Measurements from ENCODE around the gene TOX3. TPM values are rescaled to one million over a fixed set of nuclear protein-coding genes. Genes with fewer than 3 reads are reported as not detected.

TOX3 gene
- total and polyA plus RNA-seq, 2 of the 8 experiments (the other 6 are each of a cell fraction or from before 2014, with no cell fraction given): 16.7 to 31.2 TPM

DNA sequence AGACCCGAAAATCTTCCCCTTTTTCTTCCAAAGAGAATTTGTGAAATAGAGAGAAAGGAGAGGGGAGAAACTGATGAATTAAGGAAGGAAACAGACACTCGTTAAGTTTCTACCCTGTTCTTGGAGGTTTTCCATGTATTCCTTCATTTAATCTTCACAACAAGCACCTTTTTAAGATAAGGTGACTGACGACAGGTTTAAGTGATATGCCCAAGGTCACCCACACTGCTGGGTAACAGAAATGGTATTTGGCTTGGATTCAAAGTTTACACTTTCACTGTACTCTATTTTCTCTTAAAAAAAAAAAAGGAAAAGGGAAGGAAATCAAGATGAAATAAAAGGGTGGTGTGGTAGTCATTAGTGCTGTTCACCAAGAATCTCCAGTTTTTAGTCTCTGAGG lies 33.5 kb upstream of the TOX3 start:
- no peak for FAIRE-seq
- POLR2A ChIA-PET (ENCODE audit: partially characterized antibody): no interaction called here
- H3K27me3 ChIP-seq (replicated peaks in 1 of 4; ENCODE audit: control insufficient read depth in 3 of 4, extremely low read depth in 1 of 4, insufficient read depth in 3 of 4, low read length in 3 of 4): no peaks in the 10 kb centered on the region

More for the DNA sequence above, 33.5 kb upstream of the TOX3 start:
- Histone ChIP-seq H4K8ac (ENCODE audit: extremely low read depth, insufficient read depth, low read length) (no peak overlapping the region), H4K5ac (ENCODE audit: insufficient read length, low read depth, low read length) (no peak overlapping the region), H2AK5ac (ENCODE audit: low read depth, low read length) (no peak overlapping the region), H3K9me3 (ENCODE audit: insufficient read depth in 2 of 2, low read depth in 1 of 2, low read length in 1 of 2) (no peaks in the 10 kb centered on the region), H3K56ac (replicated peaks; ENCODE audit: insufficient read length, low read depth, low read length) (no peak overlapping the region), H2BK15ac (ENCODE audit: low read length) (no peak overlapping the region), H2BK20ac (ENCODE audit: low read length) (no peak overlapping the region), H2BK5ac (ENCODE audit: low read depth, low read length) (no peak overlapping the region), H3K4me1 (replicated peaks in 1 of 4; ENCODE audit: control insufficient read depth in 3 of 4, insufficient read depth in 4 of 4, low read length in 3 of 4) (no peaks in the 10 kb centered on the region), H4K91ac (replicated peaks; ENCODE audit: insufficient read length, low read length) (no peak overlapping the region), H3K9ac (replicated peaks in 1 of 4; ENCODE audit: extremely low read depth in 1 of 4, low read depth in 3 of 4, low read length in 3 of 4) (no peak overlapping the region), H3K4me2 (ENCODE audit: insufficient read depth in 1 of 2, low read depth in 2 of 2, low read length in 2 of 2) (no peak overlapping the region), H2AFZ (ENCODE audit: low read length) (no peak overlapping the region), H3K18ac (ENCODE audit: extremely low read depth, low read length) (no peak overlapping the region), H3K14ac (ENCODE audit: insufficient read length) (no peak overlapping the region), H2BK12ac (ENCODE audit: low read depth, low read length) (no peak overlapping the region), H3K4me3 (ENCODE audit: extremely low read depth in 1 of 4, insufficient read depth in 2 of 4, low read depth in 3 of 4, low read length in 4 of 4) (no peak overlapping the region), H3K79me1 (ENCODE audit: low read depth, low read length) (no peaks in the 10 kb centered on the region), H3K79me2 (ENCODE audit: control insufficient read depth in 1 of 2, insufficient read depth in 2 of 2, low read length in 2 of 2) (no peaks in the 10 kb centered on the region), H2BK120ac (replicated peaks; ENCODE audit: low read depth, low read length) (no peak overlapping the region), H3K27ac (ENCODE audit: low read depth, low read length) (no peak overlapping the region), H3K23ac (ENCODE audit: insufficient read length) (no peak overlapping the region), H3K4ac (replicated peaks; ENCODE audit: insufficient read length, low read depth, low read length) (no peak overlapping the region), H3K36me3 (ENCODE audit: control insufficient read depth in 2 of 4, insufficient read depth in 4 of 4, low read length in 3 of 4) (no peaks in the 10 kb centered on the region), H4K20me1 (replicated peaks in 1 of 2; ENCODE audit: control insufficient read depth in 1 of 2, insufficient read depth in 2 of 2, low read length in 2 of 2) (no peaks in the 10 kb centered on the region), H3K23me2 (ENCODE audit: low read depth, low read length) (no peaks in the 10 kb centered on the region)
- 90% methylated on average over 3 of the region's 3 CpGs; no CpG with 5 or more reads in 1 of the 2 experiments for WGBS, 2 experiments (ENCODE audit: extremely low coverage in 1 of 2, insufficient coverage in 1 of 2, insufficient read length in 1 of 2, insufficient replicate concordance in 2 of 2, low coverage in 1 of 2, low lambda C conversion rate in 2 of 2, missing lambda C conversion rate in 1 of 2)
- CTCF ChIA-PET (ENCODE audit: partially characterized antibody): interaction anchor here (1.5 kb wide), 1 partner anchor 389 kb away, joined by 4 read pairs; no protein-coding TSS in a partner anchor
- no peak for DNase-seq (ENCODE audit: low read depth in 1 of 2, low spot score in 2 of 2)
- no peak for TF ChIP-seq PHF8 (conservative IDR thresholded peaks at IDR 0.05; ENCODE audit: low read depth, low read length)
- no peak for TF ChIP-seq CBX8 (IDR thresholded peaks at IDR 0.05; ENCODE audit: borderline replicate concordance, low read depth, low read length)
- TF ChIP-seq EGR1 (IDR thresholded peaks at IDR 0.05; ENCODE audit: borderline replicate concordance, low read depth, low read length): no peak
- TF ChIP-seq, protein P1, sequence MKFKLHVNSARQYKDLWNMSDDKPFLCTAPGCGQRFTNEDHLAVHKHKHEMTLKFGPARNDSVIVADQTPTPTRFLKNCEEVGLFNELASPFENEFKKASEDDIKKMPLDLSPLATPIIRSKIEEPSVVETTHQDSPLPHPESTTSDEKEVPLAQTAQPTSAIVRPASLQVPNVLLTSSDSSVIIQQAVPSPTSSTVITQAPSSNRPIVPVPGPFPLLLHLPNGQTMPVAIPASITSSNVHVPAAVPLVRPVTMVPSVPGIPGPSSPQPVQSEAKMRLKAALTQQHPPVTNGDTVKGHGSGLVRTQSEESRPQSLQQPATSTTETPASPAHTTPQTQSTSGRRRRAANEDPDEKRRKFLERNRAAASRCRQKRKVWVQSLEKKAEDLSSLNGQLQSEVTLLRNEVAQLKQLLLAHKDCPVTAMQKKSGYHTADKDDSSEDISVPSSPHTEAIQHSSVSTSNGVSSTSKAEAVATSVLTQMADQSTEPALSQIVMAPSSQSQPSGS (IDR thresholded peaks at IDR 0.05; ENCODE audit: low read length): no peak
- no peak for TF ChIP-seq SUZ12 (IDR thresholded peaks at IDR 0.05; ENCODE audit: low read length)
- no peak for TF ChIP-seq EZH2 (IDR thresholded peaks at IDR 0.05; ENCODE audit: low read depth, low read length, severe bottlenecking)
- TF ChIP-seq ZNF274 (IDR thresholded peaks at IDR 0.05; ENCODE audit: borderline replicate concordance, extremely low read depth, low read length): no peak
- TF ChIP-seq SIRT6 (IDR thresholded peaks at IDR 0.05; ENCODE audit: low read length): no peak
- TF ChIP-seq GABPA (IDR thresholded peaks at IDR 0.05; ENCODE audit: borderline replicate concordance, insufficient read depth, low read length): no peak
- no peak for TF ChIP-seq TAF7 (optimal IDR thresholded peaks at IDR 0.05; ENCODE audit: borderline replicate concordance, low read depth, low read length)
- no peak for TF ChIP-seq POLR2A (IDR thresholded peaks at IDR 0.05; ENCODE audit: control extremely low read depth in 1 of 2, low read depth in 2 of 2, low read length in 2 of 2)
- no peak for TF ChIP-seq SAP30 (IDR thresholded peaks at IDR 0.05; ENCODE audit: insufficient read depth, insufficient replicate concordance, low read length)
- no peak for TF ChIP-seq RBBP5 (IDR thresholded peaks at IDR 0.05; ENCODE audit: borderline replicate concordance, low read depth, low read length)

All from H1 (cell line).